Parathyroid adenoma (tissue), 2 donors: ENCODE results near the gene U2AF1.
"Not testable (repeated sequence)": the region's sequence is repeated elsewhere in the genome, so short reads cannot be mapped to it uniquely, and the experiment has no call there.

Experiments
- H2AFZ ChIP-seq: fragments of 300-600 bp; sonication (generic); one replicate; pipeline ENCODE4 v1.7.0; 2017; ENCODE audit warnings: antibody characterized with exemption, mild to moderate bottlenecking
- H3K27ac ChIP-seq: fragments of 300-600 bp; sonication (generic); one replicate; pipeline ENCODE4 v1.7.0; 2017
- H3K27me3 ChIP-seq: fragments of 300-600 bp; sonication (generic); one replicate; pipeline ENCODE4 v1.7.0; 2017; ENCODE audit warnings: low read length; ENCODE audit not compliant: control insufficient read depth, insufficient read depth
- H3K36me3 ChIP-seq: fragments of 300-600 bp; sonication (generic); one replicate; pipeline ENCODE4 v1.7.0; 2017; ENCODE audit warnings: low read length; ENCODE audit not compliant: control insufficient read depth, insufficient read depth
- H3K4me1 ChIP-seq: fragments of 300-600 bp; sonication (generic); one replicate; pipeline ENCODE4 v1.7.0; 2017; ENCODE audit warnings: control low read depth
- H3K4me2 ChIP-seq: fragments of 300-600 bp; sonication (generic); one replicate; pipeline ENCODE4 v1.7.0; 2017; ENCODE audit warnings: low read length
- H3K4me3 ChIP-seq: fragments of 300-600 bp; sonication (generic); one replicate; pipeline ENCODE4 v1.7.0; 2017; ENCODE audit warnings: low read depth, low read length
- H3K79me2 ChIP-seq: fragments of 300-600 bp; sonication (generic); one replicate; pipeline ENCODE4 v1.7.0; 2017; ENCODE audit warnings: control low read depth
- H3K9ac ChIP-seq: fragments of 300-600 bp; sonication (generic); one replicate; pipeline ENCODE4 v1.7.0; 2017; ENCODE audit warnings: mild to moderate bottlenecking
- H3K9me3 ChIP-seq: fragments of 300-600 bp; sonication (generic); one replicate; pipeline ENCODE4 v1.7.0; 2017; ENCODE audit warnings: low read length; ENCODE audit not compliant: control insufficient read depth
- donor health status: primary hyperparathyroidism.

The U2AF1 gene

GRCh38 chr21:43062955-43063664 is 44.3 kb downstream of the U2AF1 start:
- not testable (repeated sequence) for H3K4me2 ChIP-seq, H3K27ac ChIP-seq, H3K4me3 ChIP-seq, H3K9ac ChIP-seq, H3K79me2 ChIP-seq, H3K27me3 ChIP-seq, H2AFZ ChIP-seq, H3K9me3 ChIP-seq, H3K4me1 ChIP-seq, H3K36me3 ChIP-seq

- not testable (repeated sequence) for H3K36me3 ChIP-seq, H3K9ac ChIP-seq, H3K27ac ChIP-seq, H3K4me3 ChIP-seq, H3K9me3 ChIP-seq, H3K27me3 ChIP-seq, H3K4me1 ChIP-seq, H2AFZ ChIP-seq, H3K4me2 ChIP-seq, H3K79me2 ChIP-seq
Observed at GRCh38 chr21:43053112-43053511, 54.3 kb downstream of the U2AF1 start.

- not testable (repeated sequence) for H3K4me3 ChIP-seq, H3K9me3 ChIP-seq, H3K36me3 ChIP-seq, H3K4me1 ChIP-seq, H3K4me2 ChIP-seq, H2AFZ ChIP-seq, H3K27me3 ChIP-seq, H3K27ac ChIP-seq, H3K9ac ChIP-seq, H3K79me2 ChIP-seq
Observed at GRCh38 chr21:43045876-43046821, 61.2 kb downstream of the U2AF1 start.

DNA sequence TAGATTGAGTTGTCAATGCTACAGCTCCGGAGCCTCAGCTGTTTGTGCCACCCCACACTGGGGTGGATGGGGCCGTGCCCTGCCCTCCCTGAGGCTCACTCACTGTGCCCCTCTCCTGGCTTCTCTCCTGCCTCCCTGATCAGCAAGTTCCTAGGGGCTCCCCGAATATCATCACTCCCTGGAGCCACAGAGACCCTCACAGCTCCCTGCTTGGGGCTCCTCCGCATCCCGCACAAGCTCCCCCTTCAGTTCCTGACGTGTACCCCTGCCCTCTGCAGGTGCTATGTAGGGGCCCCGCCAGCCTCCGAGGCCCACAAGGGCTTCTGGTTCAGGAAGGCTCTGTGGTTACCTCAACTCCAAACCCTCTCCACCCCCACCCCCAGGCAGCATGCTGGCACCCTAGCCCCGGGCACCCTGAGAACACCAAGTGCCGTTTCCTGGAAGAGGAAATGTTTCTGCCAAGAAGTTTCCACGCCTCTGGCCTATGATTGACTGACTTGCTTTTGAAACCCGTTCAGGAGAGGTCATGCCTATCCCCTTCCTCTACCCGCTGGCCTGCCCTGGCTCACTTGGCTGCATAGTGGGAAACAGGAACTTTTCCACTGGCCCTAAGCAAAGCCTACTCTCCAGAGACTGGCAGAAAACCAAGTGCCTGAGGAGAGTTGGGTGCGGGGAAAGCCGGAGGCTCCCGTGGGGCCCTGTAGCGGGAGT is 62.0 kb downstream of the U2AF1 start:
- H3K36me3 ChIP-seq, H3K27ac ChIP-seq, H3K4me2 ChIP-seq, H3K9me3 ChIP-seq, H3K79me2 ChIP-seq, H3K9ac ChIP-seq, H3K27me3 ChIP-seq, H2AFZ ChIP-seq, H3K4me3 ChIP-seq, H3K4me1 ChIP-seq: not testable (repeated sequence)

DNA sequence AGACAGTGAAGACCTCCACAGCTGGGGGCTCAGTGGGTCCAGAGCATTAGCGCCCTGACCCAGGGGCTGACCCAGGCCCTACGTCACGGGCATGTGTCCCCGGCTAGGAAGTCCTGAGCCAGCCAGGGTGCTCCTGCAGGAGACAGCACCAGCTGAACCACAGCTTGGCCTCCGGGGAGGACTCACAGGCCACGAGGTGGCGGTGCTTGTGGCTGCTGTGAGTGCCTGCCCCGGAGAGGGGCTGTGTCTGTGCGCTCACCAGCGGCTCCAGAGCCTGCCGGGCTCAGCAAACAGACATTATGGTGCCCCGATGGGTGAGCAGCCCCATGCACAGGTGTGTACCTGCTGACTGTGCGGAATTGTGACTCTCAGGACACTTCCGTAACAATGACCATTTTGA is 62.8 kb downstream of the U2AF1 start:
- H3K9ac ChIP-seq, H3K4me3 ChIP-seq, H3K79me2 ChIP-seq, H3K4me1 ChIP-seq, H2AFZ ChIP-seq, H3K27ac ChIP-seq, H3K36me3 ChIP-seq, H3K4me2 ChIP-seq, H3K27me3 ChIP-seq, H3K9me3 ChIP-seq: not testable (repeated sequence)

- H3K79me2 ChIP-seq, H3K9me3 ChIP-seq, H2AFZ ChIP-seq, H3K4me1 ChIP-seq, H3K36me3 ChIP-seq, H3K4me3 ChIP-seq, H3K27ac ChIP-seq, H3K4me2 ChIP-seq, H3K9ac ChIP-seq, H3K27me3 ChIP-seq: not testable (repeated sequence)
Observed at GRCh38 chr21:43043291-43043690, 64.1 kb downstream of the U2AF1 start.
